H9 (cell line): ENCODE measurements around the gene FHIT. TPM values are rescaled to one million over a fixed set of nuclear protein-coding genes. Genes with fewer than 3 reads are reported as not detected.

ENCODE experiments used
- DNase-seq: peaks from one replicate; pipeline ENCODE4 v3.0.0-alpha.2; 2017
- H2AFZ ChIP-seq: one replicate; pipeline ENCODE4 v1.6.1; 2013; ENCODE audit warnings: mild to moderate bottlenecking, low read length, control low read depth, moderate library complexity
- H2AK5ac ChIP-seq: 2 replicates; pipeline ENCODE4 v1.6.1; 2013; ENCODE audit warnings: low read length, control low read depth, mixed read lengths; ENCODE audit not compliant: insufficient read length
- H2BK120ac ChIP-seq: one replicate; pipeline ENCODE4 v1.6.1; 2013; ENCODE audit warnings: low read depth, mild to moderate bottlenecking, low read length, control low read depth, inconsistent platforms; ENCODE audit not compliant: poor library complexity, severe bottlenecking
- H2BK12ac ChIP-seq: 2 replicates; pipeline ENCODE4 v1.6.1; 2013; ENCODE audit warnings: low read length, control low read depth, mixed read lengths, low read depth; ENCODE audit not compliant: insufficient read length
- H2BK15ac ChIP-seq: 2 replicates; pipeline ENCODE4 v1.6.1; 2013; ENCODE audit warnings: low read depth, low read length, control low read depth
- H2BK20ac ChIP-seq: one replicate; pipeline ENCODE4 v1.6.1; 2013; ENCODE audit warnings: low read depth, mild to moderate bottlenecking, low read length, control low read depth, inconsistent platforms; ENCODE audit not compliant: poor library complexity, severe bottlenecking
- H2BK5ac ChIP-seq: 2 replicates; pipeline ENCODE4 v1.6.1; 2013; ENCODE audit warnings: low read length, control low read depth, mixed read lengths; ENCODE audit not compliant: insufficient read length
- H3K14ac ChIP-seq: 2 replicates; pipeline ENCODE4 v1.6.1; 2013; ENCODE audit warnings: low read length, control low read depth; ENCODE audit not compliant: insufficient read depth
- H3K18ac ChIP-seq: 2 replicates; pipeline ENCODE4 v1.6.1; 2013; ENCODE audit warnings: low read depth, mild to moderate bottlenecking, mixed read lengths, low read length, control low read depth; ENCODE audit not compliant: insufficient read length
- H3K23ac ChIP-seq: 2 replicates; pipeline ENCODE4 v1.6.1; 2013; ENCODE audit warnings: low read length, control low read depth, mixed read lengths, low read depth; ENCODE audit not compliant: insufficient read length
- H3K23me2 ChIP-seq: 2 replicates; pipeline ENCODE4 v1.6.1; 2013; ENCODE audit warnings: low read depth, mild to moderate bottlenecking, mixed read lengths, low read length, control low read depth; ENCODE audit not compliant: insufficient read length, poor library complexity, severe bottlenecking
- H3K27ac ChIP-seq: 2 replicates; pipeline ENCODE4 v1.5.1; 2013; ENCODE audit warnings: low read length, control low read depth, mixed read lengths, low read depth; ENCODE audit not compliant: insufficient read length
- H3K27me3 ChIP-seq: 2 replicates; pipeline ENCODE4 v1.6.1; 2013; ENCODE audit warnings: low read length, control low read depth, inconsistent platforms; ENCODE audit not compliant: insufficient read depth
- H3K4ac ChIP-seq: 2 replicates; pipeline ENCODE4 v1.6.1; 2013; ENCODE audit warnings: low read depth, mild to moderate bottlenecking, control low read depth, inconsistent platforms, low read length, moderate library complexity
- H3K4me1 ChIP-seq: 2 replicates; pipeline ENCODE4 v1.6.1; 2013; ENCODE audit warnings: low read length, control low read depth, inconsistent platforms; ENCODE audit not compliant: insufficient read depth
- H3K4me2 ChIP-seq: 2 replicates; pipeline ENCODE4 v1.6.1; 2013; ENCODE audit warnings: low read length, control low read depth, mixed read lengths; ENCODE audit not compliant: insufficient read length, insufficient read depth
- H3K56ac ChIP-seq: 2 replicates; pipeline ENCODE4 v1.6.1; 2013; ENCODE audit warnings: low read depth, mild to moderate bottlenecking, mixed read lengths, low read length, control low read depth; ENCODE audit not compliant: insufficient read length
- H3K79me1 ChIP-seq: 2 replicates; pipeline ENCODE4 v1.6.1; 2013; ENCODE audit warnings: low read depth, mild to moderate bottlenecking, moderate library complexity, low read length, control low read depth, inconsistent platforms; ENCODE audit not compliant: insufficient read depth, poor library complexity, severe bottlenecking
- H3K79me2 ChIP-seq: 2 replicates; pipeline ENCODE4 v1.6.1; 2013; ENCODE audit warnings: low read length, control low read depth, inconsistent platforms; ENCODE audit not compliant: insufficient read depth
- H3K9ac ChIP-seq: 2 replicates; pipeline ENCODE4 v1.6.1; 2013; ENCODE audit warnings: low read length, control low read depth, mixed read lengths; ENCODE audit not compliant: insufficient read length; ENCODE audit errors: extremely low read depth
- H3K9me3 ChIP-seq: one replicate; pipeline ENCODE4 v1.6.1; 2013; ENCODE audit warnings: low read depth, low read length, inconsistent platforms; ENCODE audit not compliant: control insufficient read depth
- H3T11ph ChIP-seq: one replicate; pipeline ENCODE4 v1.6.1; 2013; ENCODE audit warnings: mild to moderate bottlenecking, low read length, control low read depth, inconsistent platforms
- H4K20me1 ChIP-seq: one replicate; pipeline ENCODE4 v1.6.1; 2013; ENCODE audit not compliant: control insufficient read depth, insufficient read length, insufficient read depth
- H4K5ac ChIP-seq: 2 replicates; pipeline ENCODE4 v1.6.1; 2013; ENCODE audit warnings: low read depth, mild to moderate bottlenecking, mixed read lengths, low read length, control low read depth; ENCODE audit not compliant: insufficient read length
- H4K8ac ChIP-seq: replicated peaks from 2 replicates; pipeline ENCODE4 v1.6.1; 2013; ENCODE audit warnings: low read length, control low read depth, mixed read lengths, low read depth; ENCODE audit not compliant: insufficient read length
- H4K91ac ChIP-seq: 2 replicates; pipeline ENCODE4 v1.6.1; 2013; ENCODE audit warnings: low read depth, mild to moderate bottlenecking, moderate library complexity, mixed read lengths, low read length, control low read depth; ENCODE audit not compliant: insufficient read length
- H3K27ac Mint-ChIP-seq, 3 experiments: 2 replicates in 2 of 3; 3 replicates in 1 of 3; pipeline ENCODE4 v1.8.0; 2020 to 2021; ENCODE audit warnings: mixed read lengths in 3 of 3, mild to moderate bottlenecking in 1 of 3, moderate library complexity in 1 of 3
- H3K27me3 Mint-ChIP-seq: 2 replicates; pipeline ENCODE4 v1.8.0; 2021; ENCODE audit warnings: low read depth, mild to moderate bottlenecking, moderate library complexity, mixed read lengths
- H3K36me3 Mint-ChIP-seq, 3 experiments: 2 replicates in 2 of 3; 3 replicates in 1 of 3; pipeline ENCODE4 v1.8.0; 2020 to 2021; ENCODE audit warnings: low read depth in 3 of 3, mixed read lengths in 3 of 3; ENCODE audit not compliant: insufficient read depth in 1 of 3
- H3K4me1 Mint-ChIP-seq, 2 experiments: 2 replicates each; pipeline ENCODE4 v1.8.0; 2020; ENCODE audit warnings: mixed read lengths in 2 of 2
- H3K4me3 Mint-ChIP-seq, 2 experiments: 2 replicates in 1 of 2; 3 replicates in 1 of 2; pipeline ENCODE4 v1.8.0; 2020 to 2021; ENCODE audit warnings: mild to moderate bottlenecking in 2 of 2, mixed read lengths in 2 of 2, moderate library complexity in 1 of 2
- H3K9me3 Mint-ChIP-seq, 2 experiments: 2 replicates in 1 of 2; 3 replicates in 1 of 2; pipeline ENCODE4 v1.8.0; 2020; ENCODE audit warnings: mild to moderate bottlenecking in 2 of 2, mixed read lengths in 2 of 2, moderate library complexity in 1 of 2
- WGBS: extraction: QIAGEN DNeasy Blood & Tissue Kit; methylation state at CpG from one replicate; pipeline ENCODE4 v1.1.7; 2013; ENCODE audit warnings: missing lambda C conversion rate, low lambda C conversion rate, mixed read lengths; ENCODE audit not compliant: insufficient read length; ENCODE audit errors: extremely low coverage; 5-methylcytosine and 5-hydroxymethylcytosine counted together
- total RNA-seq: library from RNA; stranded (reverse); gene quantifications from 2 replicates; pipeline ENCODE4 v1.2.1, GENCODE V29; 2021
- TF ChIP-seq, protein P1 (sequence below): fragments of 200-600 bp; sonication (generic); conservative IDR thresholded peaks from 3 replicates; pipeline ENCODE4 v1.8.0; 2021; ENCODE audit warnings: antibody characterized with exemption, mild to moderate bottlenecking

Gene FHIT
- total RNA-seq, 1 experiment from 2014 or later = 3.0 TPM

DNA sequence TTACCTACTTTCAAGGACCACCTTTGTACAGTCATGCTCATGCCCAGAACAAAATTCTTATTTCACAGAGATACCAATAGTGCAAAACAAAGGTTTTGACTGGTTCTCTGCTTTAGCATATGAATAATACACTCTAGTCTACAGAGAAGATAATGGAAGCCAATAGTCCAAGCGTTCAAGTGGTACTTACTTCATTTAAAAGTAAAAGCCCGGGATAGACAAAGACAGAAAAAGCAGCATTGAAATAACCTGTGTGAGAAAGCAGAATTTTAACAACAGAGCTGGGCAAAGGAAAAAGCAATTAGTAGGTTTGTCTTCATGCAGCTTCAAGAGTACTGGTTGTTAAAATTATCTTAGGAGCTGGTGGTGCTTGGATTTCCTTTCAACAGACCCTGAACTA, 848.3 kb downstream of the FHIT start:
- H3K79me1 ChIP-seq = no peaks in the 10 kb centered on the region
- no CpG with 5 or more reads among the region's 2 CpGs for WGBS
- Mint-ChIP-seq H3K27ac (peak overlapping the region in 1 of 3 experiments; percentile 85; a peak in 2 of 7 replicates), H3K27me3 (no peaks in the 10 kb centered on the region; the same call in 1 of the 2 replicates), H3K4me3 (no peak overlapping the region), H3K36me3 (peaks cover 2 to 13% (median 5%) of the 10 kb centered on the region in 3 experiments; a peak in 6 of 7 replicates), H3K9me3 (peaks cover 4 to 8% of the 10 kb centered on the region in 2 experiments; a peak in 4 of 5 replicates), H3K4me1 (peaks cover 23 to 32% of the 10 kb centered on the region in 2 experiments)
- no peak overlapping the region for H2AK5ac ChIP-seq
- H3K9me3 ChIP-seq = no peaks in the 10 kb centered on the region
- H3K18ac ChIP-seq = no peak overlapping the region
- H2BK15ac ChIP-seq = no peak overlapping the region
- H3K4me1 ChIP-seq = peaks cover 4% of the 10 kb centered on the region; the same call in 1 of the 2 replicates
- no peak overlapping the region for H4K8ac ChIP-seq
- H3K27ac ChIP-seq = no peak overlapping the region
- H3K4ac ChIP-seq = no peak overlapping the region
- H4K20me1 ChIP-seq = no peaks in the 10 kb centered on the region
- no peak overlapping the region for H4K91ac ChIP-seq
- TF ChIP-seq, protein P1, sequence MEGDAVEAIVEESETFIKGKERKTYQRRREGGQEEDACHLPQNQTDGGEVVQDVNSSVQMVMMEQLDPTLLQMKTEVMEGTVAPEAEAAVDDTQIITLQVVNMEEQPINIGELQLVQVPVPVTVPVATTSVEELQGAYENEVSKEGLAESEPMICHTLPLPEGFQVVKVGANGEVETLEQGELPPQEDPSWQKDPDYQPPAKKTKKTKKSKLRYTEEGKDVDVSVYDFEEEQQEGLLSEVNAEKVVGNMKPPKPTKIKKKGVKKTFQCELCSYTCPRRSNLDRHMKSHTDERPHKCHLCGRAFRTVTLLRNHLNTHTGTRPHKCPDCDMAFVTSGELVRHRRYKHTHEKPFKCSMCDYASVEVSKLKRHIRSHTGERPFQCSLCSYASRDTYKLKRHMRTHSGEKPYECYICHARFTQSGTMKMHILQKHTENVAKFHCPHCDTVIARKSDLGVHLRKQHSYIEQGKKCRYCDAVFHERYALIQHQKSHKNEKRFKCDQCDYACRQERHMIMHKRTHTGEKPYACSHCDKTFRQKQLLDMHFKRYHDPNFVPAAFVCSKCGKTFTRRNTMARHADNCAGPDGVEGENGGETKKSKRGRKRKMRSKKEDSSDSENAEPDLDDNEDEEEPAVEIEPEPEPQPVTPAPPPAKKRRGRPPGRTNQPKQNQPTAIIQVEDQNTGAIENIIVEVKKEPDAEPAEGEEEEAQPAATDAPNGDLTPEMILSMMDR = no peak
- no peak overlapping the region for H3K23ac ChIP-seq
- H3K79me2 ChIP-seq = no peaks in the 10 kb centered on the region
- DNase-seq = no peak
- H3K27me3 ChIP-seq = no peaks in the 10 kb centered on the region
- H3T11ph ChIP-seq = no peak overlapping the region
- no peak overlapping the region for H3K14ac ChIP-seq
- no peak overlapping the region for H4K5ac ChIP-seq
- H3K4me2 ChIP-seq = no peak overlapping the region
- H3K23me2 ChIP-seq = no peaks in the 10 kb centered on the region
- H2BK12ac ChIP-seq = no peak overlapping the region
- H3K9ac ChIP-seq = no peak overlapping the region
- H2BK120ac ChIP-seq = no peak overlapping the region
- no peak overlapping the region for H2AFZ ChIP-seq
- H2BK5ac ChIP-seq = no peak overlapping the region
- H3K56ac ChIP-seq = no peak overlapping the region
- H2BK20ac ChIP-seq = no peak overlapping the region
